Stomach (tissue), 4 donors: ENCODE data around the gene C2CD4C.

Experiments used
- CTCF ChIP-seq, 7 experiments: fragments of 450-650 bp in 4 of 7; fragments of 200-600 bp in 3 of 7; sonication (generic) in 3 of 7; IDR thresholded peaks; one replicate each; pipeline ENCODE4 v1.5.1; 2016 to 2019; ENCODE audit warnings: antibody characterized with exemption in 7 of 7, control low read depth in 2 of 7, mild to moderate bottlenecking in 1 of 7
- EP300 ChIP-seq: sonication (generic); formaldehyde crosslinking; IDR thresholded peaks from one replicate; pipeline ENCODE4 v1.6.1; 2017; ENCODE audit warnings: antibody characterized with exemption

GRCh38 chr19:423691-424466 is 14.9 kb upstream of the C2CD4C start:
- TF ChIP-seq CTCF (IDR thresholded peaks at IDR 0.05) (no peak), EP300 (no peak)
